ENCODE data around the gene LPCAT1. TPM values are rescaled to one million over a fixed set of nuclear protein-coding genes. Genes with fewer than 3 reads are reported as not detected.

Gene LPCAT1
- total and polyA plus RNA-seq, 2 experiments from 2014 or later, result 78.0 to 255 TPM

DNA sequence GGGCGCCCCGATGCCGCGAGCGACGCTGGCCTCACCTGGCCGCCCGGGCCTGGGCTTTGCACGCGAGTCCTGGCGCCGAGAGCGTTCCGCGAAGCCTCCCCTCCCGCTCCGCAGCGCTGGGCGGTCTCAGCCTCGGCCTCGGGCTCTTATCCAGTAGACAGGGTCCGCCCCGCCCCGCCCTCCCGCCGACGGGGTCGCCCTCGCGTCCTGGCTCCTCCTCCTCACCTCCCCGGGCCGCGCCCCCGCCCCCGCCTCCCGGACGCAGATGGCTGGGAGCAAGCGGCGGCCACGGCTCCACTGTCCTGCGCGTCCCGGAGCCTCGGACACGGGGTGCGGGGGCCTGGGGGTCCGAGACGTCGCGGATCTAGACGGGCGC, 78.5 kb downstream of the LPCAT1 start, which contains the start of gene SLC6A3:
Gene SLC6A3, minus strand, starts transcription at position 128 of the 376 bp plus-strand sequence. CDS start 2,243 bp downstream, outside the sequence.
- Histone ChIP-seq H3K4me3 (peak within 1 kb of the TSS; percentile 72), H3K79me2 (replicated peaks; ENCODE audit: insufficient read depth) (no peaks in the 10 kb centered on the region), H3F3A (replicated peaks; ENCODE audit: low read depth) (no peaks in the 10 kb centered on the region), H3K4me2 (peak within 1 kb of the TSS; percentile 88), H4K20me1 (replicated peaks; ENCODE audit: insufficient read depth) (peaks cover 6% of the 10 kb centered on the region), H3K27me3 (ENCODE audit: insufficient read depth) (peaks cover 60% of the 10 kb centered on the region), H3K27ac (ENCODE audit: low read depth) (no peak within 1 kb of the TSS), H2AFZ (peak within 1 kb of the TSS; percentile 93; the same call in 1 of the 2 replicates), H3K4me1 (ENCODE audit: insufficient read depth) (no peaks in the 10 kb centered on the region), H3K9me2 (ENCODE audit: insufficient read depth) (peaks cover 3% of the 10 kb centered on the region; the same call in 1 of the 2 replicates), H3K36me3 (ENCODE audit: insufficient read depth) (no peaks in the 10 kb centered on the region)
- peaks cover 55% of the 10 kb centered on the region for H3K27me3 Mint-ChIP-seq (ENCODE audit: insufficient read depth, low read depth, poor library complexity)
- H3K36me3 Mint-ChIP-seq (ENCODE audit: low read depth), result no peaks in the 10 kb centered on the region; the same call in 2 of the 3 replicates
- peaks cover 3% of the 10 kb centered on the region; the same call in 2 of the 3 replicates for H3K9me3 Mint-ChIP-seq
- H3K4me1 Mint-ChIP-seq, result 0 out of 3 replicates have a peak, but pooled peaks cover 4% of the 10 kb centered on the region
- ATAC-seq (peak; percentile 86), DNase-seq (ENCODE audit: low spot score) (peak; percentile 93)
- TF ChIP-seq, protein P1, sequence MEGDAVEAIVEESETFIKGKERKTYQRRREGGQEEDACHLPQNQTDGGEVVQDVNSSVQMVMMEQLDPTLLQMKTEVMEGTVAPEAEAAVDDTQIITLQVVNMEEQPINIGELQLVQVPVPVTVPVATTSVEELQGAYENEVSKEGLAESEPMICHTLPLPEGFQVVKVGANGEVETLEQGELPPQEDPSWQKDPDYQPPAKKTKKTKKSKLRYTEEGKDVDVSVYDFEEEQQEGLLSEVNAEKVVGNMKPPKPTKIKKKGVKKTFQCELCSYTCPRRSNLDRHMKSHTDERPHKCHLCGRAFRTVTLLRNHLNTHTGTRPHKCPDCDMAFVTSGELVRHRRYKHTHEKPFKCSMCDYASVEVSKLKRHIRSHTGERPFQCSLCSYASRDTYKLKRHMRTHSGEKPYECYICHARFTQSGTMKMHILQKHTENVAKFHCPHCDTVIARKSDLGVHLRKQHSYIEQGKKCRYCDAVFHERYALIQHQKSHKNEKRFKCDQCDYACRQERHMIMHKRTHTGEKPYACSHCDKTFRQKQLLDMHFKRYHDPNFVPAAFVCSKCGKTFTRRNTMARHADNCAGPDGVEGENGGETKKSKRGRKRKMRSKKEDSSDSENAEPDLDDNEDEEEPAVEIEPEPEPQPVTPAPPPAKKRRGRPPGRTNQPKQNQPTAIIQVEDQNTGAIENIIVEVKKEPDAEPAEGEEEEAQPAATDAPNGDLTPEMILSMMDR (conservative IDR thresholded peaks at IDR 0.05; ENCODE audit: low read depth in 2 of 2), result no peak
- TF ChIP-seq POLR2AphosphoS5 (IDR thresholded peaks at IDR 0.05; ENCODE audit: low read depth), result peak; percentile 32; the same call in 1 of the 2 replicates
- peak within 1 kb of the TSS; percentile 72 for H3K4me3 Mint-ChIP-seq
- no peak within 1 kb of the TSS for H3K27ac Mint-ChIP-seq

DNA sequence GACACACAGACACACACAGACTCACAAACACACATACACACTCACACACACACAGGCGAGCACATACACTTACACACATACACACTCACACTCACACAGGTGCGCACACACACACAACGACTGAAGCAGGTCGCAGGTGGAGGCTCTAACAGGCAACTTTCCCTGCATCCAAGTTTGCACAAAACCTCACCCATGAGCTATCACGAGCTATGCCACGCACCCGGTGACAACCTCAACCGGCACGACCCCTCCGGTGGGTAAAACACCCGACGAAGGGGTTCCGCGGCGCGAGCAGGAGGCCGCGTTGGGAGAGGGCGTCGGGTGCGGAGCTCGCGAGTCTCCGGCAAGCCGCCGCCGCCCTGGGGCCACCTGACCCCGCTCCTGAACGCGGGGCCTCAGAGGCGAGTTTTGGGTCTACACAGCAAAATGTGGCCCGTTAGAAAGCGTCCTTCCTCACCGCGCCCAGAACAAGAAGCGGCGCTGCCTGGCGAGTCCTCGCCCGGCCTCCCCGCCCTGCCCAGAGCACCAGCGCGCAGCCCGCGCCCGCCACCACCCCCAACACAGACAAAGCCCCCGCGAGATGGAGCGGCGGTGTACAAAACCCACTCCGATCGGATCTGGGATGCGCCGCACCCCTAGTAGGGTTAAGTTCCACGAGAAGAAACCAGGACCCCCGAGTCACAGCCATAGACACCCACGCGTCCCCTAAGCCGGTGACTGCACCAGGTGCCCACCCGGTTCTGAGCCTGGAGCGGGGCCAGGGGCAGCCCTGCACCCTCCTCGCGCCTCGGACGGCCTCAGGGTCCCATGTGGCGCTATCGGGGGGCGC, 79.2 kb downstream of the LPCAT1 start:
- peak overlapping the region; percentile 72 for H3K4me3 ChIP-seq
- H3F3A ChIP-seq (replicated peaks; ENCODE audit: low read depth), result no peaks in the 10 kb centered on the region
- peaks cover 6% of the 10 kb centered on the region for H4K20me1 ChIP-seq (replicated peaks; ENCODE audit: insufficient read depth)
- no peaks in the 10 kb centered on the region for H3K79me2 ChIP-seq (replicated peaks; ENCODE audit: insufficient read depth)
- Mint-ChIP-seq H3K4me3 (peak overlapping the region; percentile 72), H3K36me3 (ENCODE audit: low read depth) (no peaks in the 10 kb centered on the region; the same call in 2 of the 3 replicates), H3K27me3 (ENCODE audit: insufficient read depth, low read depth, poor library complexity) (peaks cover 55% of the 10 kb centered on the region), H3K27ac (no peak overlapping the region), H3K9me3 (peaks cover 6% of the 10 kb centered on the region; the same call in 2 of the 3 replicates), H3K4me1 (0 out of 3 replicates have a peak, but pooled peaks cover 4% of the 10 kb centered on the region)
- ATAC-seq (peak; percentile 25), DNase-seq (ENCODE audit: low spot score) (peak; percentile 58)
- TF ChIP-seq, protein P1 (conservative IDR thresholded peaks at IDR 0.05; ENCODE audit: low read depth in 2 of 2), result no peak
- TF ChIP-seq EZH2 (IDR thresholded peaks at IDR 0.05; ENCODE audit: low read depth, unreplicated experiment) (peak; percentile 74), EZH2phosphoT487 (IDR thresholded peaks at IDR 0.05; ENCODE audit: unreplicated experiment) (peak; percentile 53)
- H3K4me2 ChIP-seq, result peak overlapping the region; percentile 88
- H3K27ac ChIP-seq (ENCODE audit: low read depth), result no peak overlapping the region
- H3K4me1 ChIP-seq (ENCODE audit: insufficient read depth), result no peaks in the 10 kb centered on the region
- H3K9me2 ChIP-seq (ENCODE audit: insufficient read depth), result peaks cover 8% of the 10 kb centered on the region
- H3K27me3 ChIP-seq (ENCODE audit: insufficient read depth), result peaks cover 60% of the 10 kb centered on the region
- no peaks in the 10 kb centered on the region for H3K36me3 ChIP-seq (ENCODE audit: insufficient read depth)
- H2AFZ ChIP-seq, result peak overlapping the region; percentile 93; the same call in 1 of the 2 replicates

Data from GM23338 (cell line).